Prostate gland (tissue), 2 donors: ENCODE data around the gene TSPAN7. TPM values are rescaled to one million over a fixed set of nuclear protein-coding genes. Genes with fewer than 3 reads are reported as not detected.

ENCODE experiments used
- DNase-seq: peaks from one replicate; pipeline ENCODE4 v3.0.0-alpha.2; 2019; ENCODE audit warnings: low spot score
- H3K27ac ChIP-seq, 2 donors: fragments of 200-600 bp; sonication (generic); 2 replicates each; pipeline ENCODE4 v1.5.1; 2017 to 2019
- H3K27me3 ChIP-seq: fragments of 200-600 bp; sonication (generic); replicated peaks from 2 replicates; pipeline ENCODE4 v1.5.1; 2019; ENCODE audit not compliant: insufficient read depth
- H3K36me3 ChIP-seq, 2 donors: fragments of 200-600 bp; sonication (generic); 1 replicate in 1 of 2; 2 replicates in 1 of 2; pipeline versions ENCODE4 v1.5.1 to v1.8.1; 2017 to 2019
- H3K4me1 ChIP-seq: fragments of 200-600 bp; sonication (generic); replicated peaks from 2 replicates; pipeline ENCODE4 v1.5.1; 2019
- H3K4me3 ChIP-seq, 2 donors: fragments of 200-600 bp; sonication (generic); 2 replicates each; pipeline ENCODE4 v1.5.1; 2017 to 2019
- H3K9me3 ChIP-seq: fragments of 200-600 bp; sonication (generic); 2 replicates; pipeline ENCODE4 v1.5.1; 2017
- POLR2A ChIP-seq: fragments of 450-650 bp; IDR thresholded peaks from one replicate; pipeline ENCODE4 v1.6.1; 2016; ENCODE audit warnings: antibody characterized with exemption, mild to moderate bottlenecking
- POLR2AphosphoS5 ChIP-seq: sonication (generic); formaldehyde crosslinking; IDR thresholded peaks from one replicate; pipeline ENCODE4 v1.6.1; 2017; ENCODE audit warnings: antibody characterized with exemption
- WGBS: methylation state at CpG from one replicate; pipeline ENCODE4 v1.1.5; 2018; 5-methylcytosine and 5-hydroxymethylcytosine counted together
- intact Hi-C: fragments of 100-400 bp; cut with DNase I; formaldehyde crosslinking; loops from one replicate; pipeline ENCODE4 v1.14.2; 2022
- total RNA-seq, 2 donors: library from RNA; depleted of rRNA; stranded (reverse); fragments of >200 nt; gene quantifications; one replicate each; pipeline ENCODE4 v1.1.0, GENCODE V29; 2016
- TF ChIP-seq, protein P1 (sequence below), 4 experiments: fragments of 200-600 bp in 2 of 4; fragments of 450-650 bp in 2 of 4; sonication (generic) in 2 of 4; IDR thresholded peaks; 1 replicate in 3 of 4; 2 replicates in 1 of 4; pipeline ENCODE4 v1.5.1; 2016 to 2019; ENCODE audit warnings: antibody characterized with exemption in 4 of 4, mild to moderate bottlenecking in 2 of 4, moderate library complexity in 2 of 4

TSPAN7 gene
- total RNA-seq, 2 donors from 2014 or later, result 11.4 to 16.4 TPM

DNA sequence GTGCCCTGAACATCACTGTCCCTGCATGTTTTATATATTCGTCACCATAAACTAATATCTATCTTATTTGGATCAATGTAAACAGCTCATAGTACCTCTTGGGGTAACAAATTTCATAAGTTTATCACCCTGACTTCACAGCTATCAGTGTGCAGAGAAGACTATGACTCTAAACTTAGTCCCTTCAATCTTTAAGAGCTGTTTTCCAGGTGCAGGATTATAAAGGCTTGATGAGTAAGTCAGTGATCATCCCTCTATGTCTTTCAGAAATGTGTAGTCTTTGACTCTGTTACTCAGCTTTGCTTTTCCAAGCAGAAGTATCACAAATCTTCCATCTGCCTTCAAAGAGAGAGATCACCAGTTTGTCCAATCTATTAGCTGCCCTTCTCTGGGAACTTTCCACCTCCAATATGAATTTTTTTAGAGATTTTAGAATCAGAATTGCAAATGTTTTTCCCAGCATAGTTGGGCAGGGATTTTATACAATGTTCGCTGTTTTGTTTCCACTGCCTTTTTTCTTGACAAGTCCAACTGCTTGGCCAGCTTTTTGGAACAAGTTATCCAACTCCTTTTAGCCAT is 45.1 kb upstream of the TSPAN7 start:
- intact Hi-C loops, result no loop called here
- H3K4me1 ChIP-seq, result no peaks in the 10 kb centered on the region
- TF ChIP-seq, protein P1, sequence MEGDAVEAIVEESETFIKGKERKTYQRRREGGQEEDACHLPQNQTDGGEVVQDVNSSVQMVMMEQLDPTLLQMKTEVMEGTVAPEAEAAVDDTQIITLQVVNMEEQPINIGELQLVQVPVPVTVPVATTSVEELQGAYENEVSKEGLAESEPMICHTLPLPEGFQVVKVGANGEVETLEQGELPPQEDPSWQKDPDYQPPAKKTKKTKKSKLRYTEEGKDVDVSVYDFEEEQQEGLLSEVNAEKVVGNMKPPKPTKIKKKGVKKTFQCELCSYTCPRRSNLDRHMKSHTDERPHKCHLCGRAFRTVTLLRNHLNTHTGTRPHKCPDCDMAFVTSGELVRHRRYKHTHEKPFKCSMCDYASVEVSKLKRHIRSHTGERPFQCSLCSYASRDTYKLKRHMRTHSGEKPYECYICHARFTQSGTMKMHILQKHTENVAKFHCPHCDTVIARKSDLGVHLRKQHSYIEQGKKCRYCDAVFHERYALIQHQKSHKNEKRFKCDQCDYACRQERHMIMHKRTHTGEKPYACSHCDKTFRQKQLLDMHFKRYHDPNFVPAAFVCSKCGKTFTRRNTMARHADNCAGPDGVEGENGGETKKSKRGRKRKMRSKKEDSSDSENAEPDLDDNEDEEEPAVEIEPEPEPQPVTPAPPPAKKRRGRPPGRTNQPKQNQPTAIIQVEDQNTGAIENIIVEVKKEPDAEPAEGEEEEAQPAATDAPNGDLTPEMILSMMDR (IDR thresholded peaks at IDR 0.05), result no peak
- no peak for TF ChIP-seq POLR2A
- no peak for TF ChIP-seq POLR2AphosphoS5
- H3K9me3 ChIP-seq, result no peaks in the 10 kb centered on the region
- no peak overlapping the region for H3K27ac ChIP-seq
- WGBS, result 82% methylated on average over 2 of the region's 2 CpGs
- no peaks in the 10 kb centered on the region for H3K36me3 ChIP-seq
- H3K4me3 ChIP-seq, result no peak overlapping the region
- H3K27me3 ChIP-seq, result no peaks in the 10 kb centered on the region
- no peak for DNase-seq

DNA sequence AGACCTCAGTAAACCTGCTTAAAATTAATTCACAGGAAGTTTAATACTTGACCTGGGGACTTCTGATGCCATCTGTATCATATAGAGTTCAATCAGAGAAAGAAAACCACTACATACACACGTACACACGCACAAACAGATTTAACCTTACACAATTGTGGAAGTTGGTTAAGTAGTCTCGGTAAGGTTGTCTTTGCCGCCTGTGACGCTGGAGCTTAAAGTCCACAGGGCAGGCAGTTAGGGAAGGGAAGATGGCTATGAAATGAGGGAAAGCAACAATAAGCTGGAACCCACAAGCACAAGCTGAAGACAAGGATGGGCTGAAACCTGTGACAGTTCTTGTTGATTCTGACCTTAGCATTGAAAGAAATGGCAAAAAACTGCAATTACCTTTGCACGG is 41.7 kb upstream of the TSPAN7 start:
- intact Hi-C loops, result no loop called here
- WGBS, result 92% methylated on average over 6 of the region's 6 CpGs
- H3K4me1 ChIP-seq, result no peaks in the 10 kb centered on the region

DNA sequence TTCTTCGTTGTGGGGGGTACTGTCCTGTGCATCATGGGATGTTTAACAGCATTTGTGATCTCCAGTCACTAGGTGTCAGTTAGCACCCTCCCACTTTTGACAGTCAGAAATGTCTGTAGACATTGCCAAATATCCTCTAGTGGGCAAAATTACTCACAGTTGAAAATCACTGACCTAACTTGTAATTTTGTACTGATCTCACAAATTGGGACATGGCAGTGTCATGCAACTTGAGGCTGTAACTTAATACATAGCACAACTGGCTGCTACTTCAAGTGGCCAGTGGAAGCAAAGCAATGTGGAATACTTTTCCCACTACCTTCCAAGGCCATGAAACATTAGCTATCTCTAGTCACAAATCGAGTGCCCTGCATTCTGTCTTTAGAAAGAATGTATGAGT is 23.2 kb upstream of the TSPAN7 start:
- TF ChIP-seq POLR2AphosphoS5, result no peak
- no peak for TF ChIP-seq POLR2A
- TF ChIP-seq, protein P1 (IDR thresholded peaks at IDR 0.05), result no peak
- 71% methylated on average over 2 of the region's 2 CpGs for WGBS
- no peaks in the 10 kb centered on the region for H3K9me3 ChIP-seq
- H3K36me3 ChIP-seq, result no peaks in the 10 kb centered on the region
- no peak overlapping the region for H3K4me3 ChIP-seq
- intact Hi-C loops, result no loop called here
- DNase-seq, result no peak
- H3K27ac ChIP-seq, result no peak overlapping the region
- no peaks in the 10 kb centered on the region for H3K4me1 ChIP-seq
- no peaks in the 10 kb centered on the region for H3K27me3 ChIP-seq

More for the DNA sequence above, 41.7 kb upstream of the TSPAN7 start:
- TF ChIP-seq POLR2A (no peak), POLR2AphosphoS5 (no peak)
- TF ChIP-seq, protein P1 (IDR thresholded peaks at IDR 0.05), result no peak
- H3K27ac ChIP-seq, result no peak overlapping the region
- H3K4me3 ChIP-seq, result no peak overlapping the region
- no peaks in the 10 kb centered on the region for H3K36me3 ChIP-seq
- no peaks in the 10 kb centered on the region for H3K27me3 ChIP-seq
- DNase-seq, result no peak
- no peaks in the 10 kb centered on the region for H3K9me3 ChIP-seq

DNA sequence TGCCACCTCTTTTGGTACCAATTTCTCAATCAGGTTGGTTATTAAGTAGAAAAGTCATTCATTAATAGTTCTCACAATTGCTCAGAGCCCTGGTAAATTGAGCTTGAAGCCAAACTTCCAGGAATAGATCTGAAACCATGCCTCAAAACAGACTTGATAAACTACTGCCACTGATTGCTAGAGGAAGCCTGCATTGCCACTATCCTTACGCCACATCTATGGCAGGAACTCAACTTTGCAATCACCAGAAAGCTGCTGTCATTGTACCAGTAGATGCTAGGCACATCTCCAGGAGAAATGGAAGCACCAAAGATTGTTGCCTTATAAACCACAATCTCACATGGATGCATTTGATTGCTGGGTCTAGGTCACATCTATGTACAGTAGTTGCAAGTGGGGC is 21.6 kb upstream of the TSPAN7 start:
- WGBS, result 90% methylated on average over 1 of the region's 1 CpG
- no peak for DNase-seq
- H3K36me3 ChIP-seq, result no peaks in the 10 kb centered on the region

DNA sequence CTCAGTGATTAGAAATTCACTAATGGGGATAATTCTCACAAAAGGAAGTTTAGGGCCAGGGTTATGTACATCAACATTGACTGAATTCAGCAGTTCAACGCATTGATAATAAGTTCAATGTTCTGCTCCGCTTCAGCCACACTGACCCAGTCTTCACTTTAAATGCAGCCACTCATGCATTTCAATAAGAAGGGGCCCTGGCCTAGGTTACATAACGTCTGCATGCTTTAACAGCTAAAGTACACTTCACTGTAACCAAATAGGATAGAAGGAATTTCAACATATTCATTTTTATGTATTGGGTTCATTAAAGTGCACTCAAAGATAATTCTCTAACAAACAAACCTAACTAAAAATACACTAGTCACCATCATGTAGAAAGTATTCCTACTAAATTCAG is 12.8 kb upstream of the TSPAN7 start:
- Histone ChIP-seq H3K4me1 (no peaks in the 10 kb centered on the region), H3K27ac (no peak overlapping the region), H3K9me3 (no peaks in the 10 kb centered on the region), H3K27me3 (no peaks in the 10 kb centered on the region), H3K4me3 (no peak overlapping the region), H3K36me3 (no peaks in the 10 kb centered on the region)
- WGBS, result 60% methylated on average over 3 of the region's 3 CpGs
- TF ChIP-seq POLR2A, result no peak
- TF ChIP-seq, protein P1 (IDR thresholded peaks at IDR 0.05), result no peak
- no peak for TF ChIP-seq POLR2AphosphoS5
- DNase-seq, result no peak
- intact Hi-C loops, result no loop called here

More for the DNA sequence above, 21.6 kb upstream of the TSPAN7 start:
- Histone ChIP-seq H3K4me1 (no peaks in the 10 kb centered on the region), H3K4me3 (no peak overlapping the region), H3K27me3 (no peaks in the 10 kb centered on the region), H3K27ac (no peak overlapping the region), H3K9me3 (no peaks in the 10 kb centered on the region)
- TF ChIP-seq POLR2A (no peak), POLR2AphosphoS5 (no peak)
- TF ChIP-seq, protein P1 (IDR thresholded peaks at IDR 0.05), result no peak
- intact Hi-C loops, result no loop called here
